Glutamatergic neuron (in vitro differentiated cells): ENCODE data around the gene PTPRE. TPM values are rescaled to one million over a fixed set of nuclear protein-coding genes. Genes with fewer than 3 reads are reported as not detected.

Experiments used
- DNase-seq: peaks from one replicate; pipeline ENCODE4 v3.0.0; 2022
- H3K27ac Mint-ChIP-seq: one replicate; pipeline ENCODE4 v1.8.0; 2020; ENCODE audit warnings: mild to moderate bottlenecking, mixed read lengths, inconsistent platforms; ENCODE audit not compliant: unreplicated experiment
- H3K27me3 Mint-ChIP-seq: one replicate; pipeline ENCODE4 v1.8.0; 2020; ENCODE audit warnings: mild to moderate bottlenecking, moderate library complexity, mixed read lengths, inconsistent platforms; ENCODE audit not compliant: unreplicated experiment
- H3K36me3 Mint-ChIP-seq: one replicate; pipeline ENCODE4 v1.8.0; 2020; ENCODE audit warnings: mild to moderate bottlenecking, mixed read lengths, inconsistent platforms; ENCODE audit not compliant: unreplicated experiment
- H3K4me1 Mint-ChIP-seq: one replicate; pipeline ENCODE4 v1.8.0; 2020; ENCODE audit warnings: mild to moderate bottlenecking, low read depth, mixed read lengths, inconsistent platforms; ENCODE audit not compliant: unreplicated experiment
- H3K4me3 Mint-ChIP-seq: one replicate; pipeline ENCODE4 v1.8.0; 2020; ENCODE audit warnings: mild to moderate bottlenecking, mixed read lengths, inconsistent platforms; ENCODE audit not compliant: unreplicated experiment
- H3K9me3 Mint-ChIP-seq: one replicate; pipeline ENCODE4 v1.8.0; 2020; ENCODE audit warnings: mild to moderate bottlenecking, moderate library complexity, mixed read lengths, inconsistent platforms; ENCODE audit not compliant: unreplicated experiment
- CTCF ChIP-seq: fragments of 200-600 bp; sonication (generic); IDR thresholded peaks from one replicate; pipeline ENCODE4 v1.5.0; 2021; ENCODE audit not compliant: partially characterized antibody, unreplicated experiment
- total RNA-seq: library from RNA; stranded (reverse); fragmentation: NEBNext Ultra II Directional; extraction: Animal tissue kit (Norgen Biotek cat#: 25700); gene quantifications from one replicate; pipeline ENCODE4 v1.2.1, GENCODE V29; 2021; ENCODE audit not compliant: unreplicated experiment

Gene PTPRE
- total RNA-seq, 1 donor from 2014 or later = 2.6 TPM

- no peak overlapping the region for H3K27ac Mint-ChIP-seq
- H3K27me3 Mint-ChIP-seq = peaks cover 5% of the 10 kb centered on the region
- peaks cover 13% of the 10 kb centered on the region for H3K4me1 Mint-ChIP-seq
- H3K36me3 Mint-ChIP-seq = peaks cover 19% of the 10 kb centered on the region
- peak; percentile 36 for DNase-seq
- H3K9me3 Mint-ChIP-seq = peaks cover 6% of the 10 kb centered on the region
- TF ChIP-seq CTCF = no peak
- peak overlapping the region; percentile 49 for H3K4me3 Mint-ChIP-seq
Measured at GRCh38 chr10:127907411-127908105, 655 bp downstream of the PTPRE start.

GRCh38 chr10:127908106-127908958, 1.4 kb downstream of the PTPRE start:
- Mint-ChIP-seq H3K27ac (no peak overlapping the region), H3K4me3 (peak overlapping the region; percentile 49), H3K27me3 (peaks cover 5% of the 10 kb centered on the region), H3K9me3 (peaks cover 6% of the 10 kb centered on the region), H3K36me3 (peaks cover 12% of the 10 kb centered on the region), H3K4me1 (peaks cover 13% of the 10 kb centered on the region)
- DNase-seq = no peak
- no peak for TF ChIP-seq CTCF

GRCh38 chr10:127908959-127909267, 2.0 kb downstream of the PTPRE start:
- Mint-ChIP-seq H3K27me3 (peaks cover 6% of the 10 kb centered on the region), H3K9me3 (peaks cover 6% of the 10 kb centered on the region), H3K27ac (no peak overlapping the region), H3K4me3 (no peak overlapping the region), H3K36me3 (peaks cover 7% of the 10 kb centered on the region), H3K4me1 (peaks cover 13% of the 10 kb centered on the region)
- no peak for DNase-seq
- no peak for TF ChIP-seq CTCF

DNA sequence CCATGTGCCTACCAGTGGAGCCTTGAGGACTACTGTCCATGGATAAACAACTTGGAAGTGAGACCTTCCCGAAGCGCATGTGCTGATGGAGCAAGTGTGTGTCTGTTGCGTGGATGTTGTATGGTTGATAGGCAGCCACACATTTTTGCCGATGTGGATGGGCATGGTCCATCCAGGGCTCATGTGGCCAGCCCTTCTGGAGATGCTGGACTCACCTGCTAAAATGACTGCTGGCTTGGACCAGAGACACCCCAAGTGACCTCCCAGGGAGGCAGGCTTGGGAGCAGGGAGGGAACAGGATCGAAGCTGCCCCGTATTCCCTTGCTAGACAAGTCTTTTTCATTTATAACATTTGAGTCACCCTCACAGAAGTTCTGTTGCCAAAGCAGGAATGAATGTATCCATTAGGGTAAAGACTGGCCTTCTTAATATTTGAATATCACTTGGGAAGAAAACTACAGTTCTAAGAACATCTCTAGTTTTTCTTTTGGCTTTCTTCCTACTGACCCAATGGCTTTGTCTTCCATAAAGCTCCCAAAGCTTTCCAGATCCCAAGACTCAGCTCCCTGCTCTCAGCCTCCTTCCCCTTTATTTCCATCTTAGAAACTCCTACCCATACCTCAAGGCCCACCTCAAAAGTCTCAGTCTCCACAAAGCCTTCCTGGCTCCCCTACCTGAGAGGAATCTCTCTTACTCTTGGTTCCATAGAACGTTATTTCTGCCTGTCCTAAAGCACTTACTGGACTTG, 3.0 kb downstream of the PTPRE start:
- peaks cover 6% of the 10 kb centered on the region for H3K9me3 Mint-ChIP-seq
- peaks cover 13% of the 10 kb centered on the region for H3K4me1 Mint-ChIP-seq
- H3K36me3 Mint-ChIP-seq = no peaks in the 10 kb centered on the region
- no peak for DNase-seq
- H3K27ac Mint-ChIP-seq = no peak overlapping the region
- H3K4me3 Mint-ChIP-seq = no peak overlapping the region
- TF ChIP-seq CTCF = no peak
- H3K27me3 Mint-ChIP-seq = peaks cover 6% of the 10 kb centered on the region
